Measurements from ENCODE around the gene MEFV.

GRCh38 chr16:3223913-3224515 lies 32.4 kb downstream of the MEFV start:
- TF ChIP-seq PRDM4 (CRISPR knock-in tag; IDR thresholded peaks at IDR 0.05; ENCODE audit: borderline replicate concordance) (no peak), POLR2A (IDR thresholded peaks at IDR 0.05; ENCODE audit: insufficient read depth in 1 of 2, low read depth in 2 of 2, low read length in 2 of 2) (no peak), TCF12 (IDR thresholded peaks at IDR 0.05) (no peak), TCF12 (CRISPR knock-in tag; IDR thresholded peaks at IDR 0.05) (no peak), TAF15 (IDR thresholded peaks at IDR 0.05; ENCODE audit: low read depth, low read length, poor library complexity, severe bottlenecking) (no peak), CTCF (CRISPR knock-in tag; IDR thresholded peaks at IDR 0.05) (no peak)
